ENCODE results near the gene VPS25.
A peak's percentile ranks its signal among the peaks of the same experiment; 100 is the strongest.
"Not testable (repeated sequence)": the region's sequence is repeated elsewhere in the genome, so short reads cannot be mapped to it uniquely, and the experiment has no call there.

Gene VPS25

DNA sequence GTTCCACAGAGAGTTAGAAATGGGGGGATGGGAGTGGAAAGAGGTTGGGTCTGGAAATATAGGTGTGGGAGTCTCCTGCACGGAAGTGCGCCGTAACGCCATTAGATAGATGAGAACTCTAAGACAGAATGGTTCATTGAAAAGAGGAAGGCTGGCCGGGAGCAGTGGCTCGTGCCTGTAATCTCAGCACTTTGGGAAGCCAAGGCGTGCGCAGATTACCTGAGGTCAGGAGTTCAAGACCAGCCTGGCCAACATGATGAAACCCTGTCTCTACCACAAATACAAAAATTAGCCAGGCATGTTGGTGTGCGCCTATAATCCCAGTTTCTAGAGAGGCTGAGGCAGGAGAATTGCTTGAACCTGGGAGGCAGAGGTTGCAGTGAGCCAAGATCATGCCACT, 5.2 kb upstream of the VPS25 start:
- DNase-seq, result not testable (repeated sequence)

- not testable (repeated sequence) for DNase-seq
These were observed 3.3 kb upstream of the VPS25 start for GRCh38 chr17:42769964-42770363.

DNA sequence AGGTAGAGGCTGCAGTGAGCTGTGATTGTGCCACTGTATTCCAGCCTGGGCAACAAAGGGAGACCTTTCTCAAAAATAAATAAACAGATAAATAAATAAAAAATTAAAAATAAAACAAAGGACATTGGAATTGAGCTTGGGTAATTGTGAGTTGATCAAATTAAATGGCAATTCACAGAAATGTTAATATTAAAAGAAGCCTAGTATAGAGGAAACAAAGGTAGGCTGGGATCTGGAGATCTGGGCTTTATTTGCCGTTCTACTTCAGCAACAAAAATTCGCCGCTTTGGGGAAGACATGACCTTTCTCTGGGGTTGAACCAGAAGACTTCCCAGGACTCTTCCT, 332 bp upstream of the VPS25 start:
- no peak for DNase-seq

- DNase-seq, result no peak
These were observed 957 bp downstream of the VPS25 start for GRCh38 chr17:42774066-42774745.

- DNase-seq, result no peak
These were observed 2.4 kb downstream of the VPS25 start for GRCh38 chr17:42775534-42776098.

GRCh38 chr17:42778570-42778969, 5.3 kb downstream of the VPS25 start:
- no peak for DNase-seq

DNA sequence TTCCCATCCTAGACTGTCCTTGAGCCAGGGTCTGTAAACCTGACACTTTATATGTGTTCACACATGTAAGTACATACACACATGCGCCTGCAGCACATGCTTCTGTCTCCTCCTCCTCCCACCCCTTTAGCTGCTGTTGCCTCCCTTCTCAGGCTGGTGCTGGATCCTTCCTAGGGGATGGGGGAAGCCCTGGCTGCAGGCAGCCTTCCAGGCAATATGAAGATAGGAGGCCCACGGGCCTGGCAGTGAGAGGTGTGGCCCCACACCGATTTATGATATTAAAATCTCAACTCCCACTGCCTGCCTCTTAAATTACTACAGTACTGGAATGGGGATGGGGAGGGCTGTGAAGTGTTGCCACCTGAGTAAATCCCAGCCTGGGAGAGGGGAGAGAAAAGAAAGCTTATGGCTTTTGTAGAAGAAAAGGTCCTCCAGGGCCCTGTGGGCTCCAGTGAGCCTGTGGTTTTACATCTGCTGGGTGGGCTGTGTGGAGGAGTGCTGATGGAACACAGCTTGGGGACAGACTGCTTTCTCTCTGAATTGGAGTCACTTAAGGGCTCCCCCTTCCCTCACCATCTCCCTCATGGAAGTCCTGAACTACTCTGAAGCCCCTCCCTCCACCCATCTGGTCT, 6.2 kb downstream of the VPS25 start:
- no peak for DNase-seq

DNA sequence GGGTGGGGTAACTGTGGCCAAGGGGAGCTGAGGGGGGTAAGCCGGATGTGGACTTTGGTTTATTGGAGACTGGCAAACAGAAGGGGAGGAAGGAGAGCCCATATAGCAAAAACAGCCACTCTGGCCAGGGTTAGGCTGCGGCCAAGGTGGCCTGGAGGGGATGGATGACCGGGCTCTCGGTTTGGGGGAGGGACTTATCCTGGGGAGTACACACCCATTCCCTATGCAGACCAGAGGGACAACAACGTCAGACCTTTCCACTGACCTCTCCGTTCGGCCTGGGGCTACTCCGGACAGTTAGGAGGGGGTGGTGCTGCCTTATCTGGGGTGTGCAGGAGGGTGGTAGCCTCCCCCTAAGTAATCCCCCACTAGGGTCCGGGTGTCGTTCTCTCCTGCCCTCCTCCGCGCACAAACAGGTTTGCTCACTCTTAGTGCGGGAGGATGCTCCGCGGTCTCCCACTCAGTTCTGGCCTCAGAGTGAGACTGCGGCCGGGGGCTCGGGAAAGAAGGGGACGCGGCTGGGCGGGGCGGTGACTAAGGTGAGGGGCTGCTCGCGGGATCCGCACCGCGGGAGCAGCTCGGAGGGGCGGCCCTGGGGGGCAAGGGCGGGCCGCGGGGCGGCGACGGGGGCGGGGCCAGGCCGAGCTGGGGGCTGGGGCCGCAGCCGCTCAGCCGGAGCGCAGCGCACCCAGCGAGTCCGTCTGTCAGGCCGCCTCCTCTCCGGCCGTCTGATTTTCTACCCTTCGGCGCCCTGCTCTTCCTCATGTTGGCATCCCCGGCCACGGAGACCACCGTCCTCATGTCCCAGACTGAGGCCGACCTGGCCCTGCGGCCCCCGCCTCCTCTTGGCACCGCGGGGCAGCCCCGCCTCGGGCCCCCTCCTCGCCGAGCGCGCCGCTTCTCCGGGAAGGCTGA, 6.9 kb downstream of the VPS25 start, which contains the start of gene WNK4:
WNK4 (plus strand) TSS at position 675 of the 915 bp plus-strand sequence; CDS start at position 764, 89 bp downstream.
- no peak for DNase-seq

DNA sequence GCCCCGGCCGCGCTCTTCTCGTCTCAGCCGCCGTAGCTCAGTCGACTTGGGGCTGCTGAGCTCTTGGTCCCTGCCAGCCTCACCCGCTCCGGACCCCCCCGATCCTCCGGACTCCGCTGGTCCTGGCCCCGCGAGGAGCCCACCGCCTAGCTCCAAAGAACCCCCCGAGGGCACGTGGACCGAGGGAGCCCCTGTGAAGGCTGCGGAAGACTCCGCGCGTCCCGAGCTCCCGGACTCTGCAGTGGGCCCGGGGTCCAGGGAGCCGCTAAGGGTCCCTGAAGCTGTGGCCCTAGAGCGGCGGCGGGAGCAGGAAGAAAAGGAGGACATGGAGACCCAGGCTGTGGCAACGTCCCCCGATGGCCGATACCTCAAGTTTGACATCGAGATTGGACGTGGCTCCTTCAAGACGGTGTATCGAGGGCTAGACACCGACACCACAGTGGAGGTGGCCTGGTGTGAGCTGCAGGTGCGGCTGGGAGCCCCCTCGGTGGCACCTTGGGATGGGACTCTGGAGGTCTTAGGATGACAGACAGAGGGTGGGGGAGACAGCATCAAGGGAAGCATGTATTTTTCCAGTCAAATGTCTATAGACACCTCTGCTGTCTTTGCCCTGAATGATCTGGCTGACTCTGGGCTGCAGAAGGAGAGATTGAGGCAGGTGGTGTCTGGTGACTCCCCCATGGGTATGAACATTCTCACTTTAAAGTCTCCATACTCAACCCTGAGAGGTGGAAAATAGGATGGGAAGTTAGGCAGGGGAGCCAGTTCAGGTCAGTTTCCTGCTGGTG, 7.8 kb downstream of the VPS25 start:
- DNase-seq, result no peak

DNA sequence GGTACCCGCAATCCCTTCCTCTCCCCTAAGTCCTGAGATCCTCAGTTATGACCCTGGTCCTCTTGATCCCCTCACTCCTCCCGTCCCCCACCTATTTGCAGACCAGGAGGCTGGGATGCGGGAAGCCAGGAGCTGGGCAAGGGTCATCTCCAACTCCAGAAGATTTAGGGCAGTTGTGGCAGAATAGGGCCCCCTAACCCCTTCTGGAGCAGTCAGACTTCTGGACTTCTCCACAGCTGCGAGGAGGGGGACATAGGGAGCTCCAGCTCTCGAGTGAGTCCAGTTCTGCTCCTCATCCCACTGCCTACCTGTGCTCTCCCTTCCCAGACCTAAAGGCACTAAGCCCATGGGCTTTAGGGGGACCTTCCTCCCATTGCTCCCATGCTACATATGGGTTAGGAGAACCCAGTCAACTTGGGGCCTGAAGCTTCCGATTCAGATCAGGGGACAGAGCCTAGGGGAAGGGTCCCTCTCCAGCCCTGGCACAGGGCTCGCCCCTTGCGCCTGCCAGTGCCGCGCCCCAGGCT, 8.5 kb downstream of the VPS25 start:
- no peak for DNase-seq

GRCh38 chr17:42782166-42783061, 9.2 kb downstream of the VPS25 start:
- peak in 1 of 56 donors; percentile 18 for DNase-seq

- DNase-seq, result no peak
These were observed 10.0 kb downstream of the VPS25 start for GRCh38 chr17:42783062-42783790.

DNA sequence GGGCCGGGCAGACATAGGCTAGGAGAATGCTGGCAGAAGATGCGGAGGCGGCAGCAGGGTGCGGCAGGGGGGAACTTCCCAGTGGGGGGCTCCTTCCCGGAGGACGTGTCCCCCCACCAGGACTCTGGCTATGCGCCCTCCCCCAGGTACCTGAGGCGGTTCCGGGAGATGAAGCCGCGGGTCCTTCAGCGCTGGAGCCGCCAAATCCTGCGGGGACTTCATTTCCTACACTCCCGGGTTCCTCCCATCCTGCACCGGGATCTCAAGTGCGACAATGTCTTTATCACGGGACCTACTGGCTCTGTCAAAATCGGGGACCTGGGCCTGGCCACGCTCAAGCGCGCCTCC, 10.5 kb downstream of the VPS25 start:
- no peak for DNase-seq

DNA sequence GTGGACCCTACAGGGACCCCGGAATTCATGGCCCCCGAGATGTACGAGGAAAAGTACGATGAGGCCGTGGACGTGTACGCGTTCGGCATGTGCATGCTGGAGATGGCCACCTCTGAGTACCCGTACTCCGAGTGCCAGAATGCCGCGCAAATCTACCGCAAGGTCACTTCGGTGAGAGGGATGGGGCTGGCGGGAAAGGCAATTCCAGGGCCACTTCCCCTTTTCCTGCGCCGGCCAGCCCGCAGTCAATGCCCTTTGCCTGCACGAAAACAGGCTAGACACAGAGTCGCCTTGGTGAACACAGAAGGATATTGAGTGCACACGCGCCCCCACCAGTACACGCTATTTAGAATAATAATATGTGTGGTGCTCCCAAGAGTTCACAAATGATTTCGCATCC, 11.2 kb downstream of the VPS25 start:
- DNase-seq, result no peak

GRCh38 chr17:42784811-42785592, 11.8 kb downstream of the VPS25 start:
- DNase-seq, result no peak

- no peak for DNase-seq
These were observed 14.0 kb downstream of the VPS25 start for GRCh38 chr17:42787266-42787665.

DNA sequence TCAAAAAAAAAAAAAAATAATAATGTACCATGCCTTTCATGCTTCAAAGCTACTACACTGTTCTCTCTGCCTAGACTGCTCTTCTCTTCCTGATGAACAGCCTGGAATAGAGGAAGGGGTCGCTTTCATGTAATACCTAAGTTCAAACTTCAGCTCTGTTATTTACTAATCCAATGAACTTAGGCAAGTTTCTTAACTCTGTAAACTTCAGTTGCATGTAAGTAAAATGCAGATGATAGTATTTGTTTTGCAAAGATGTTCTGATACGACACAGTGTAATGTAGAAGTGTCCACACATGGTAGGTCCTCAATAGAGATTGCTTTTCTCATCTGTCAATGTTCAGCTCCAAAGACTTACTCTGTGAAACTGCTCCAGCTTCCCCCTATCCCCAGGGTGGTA, 18.7 kb downstream of the VPS25 start:
- DNase-seq, result no peak

GRCh38 chr17:42792545-42792944, 19.3 kb downstream of the VPS25 start:
- DNase-seq, result no peak

Data from amygdala (tissue), 56 donors.